ENCODE results near the gene FCRL6. TPM values are rescaled to one million over a fixed set of nuclear protein-coding genes. Genes with fewer than 3 reads are reported as not detected.

The FCRL6 gene
- total RNA-seq, 1 donor from 2014 or later, result not detected

DNA sequence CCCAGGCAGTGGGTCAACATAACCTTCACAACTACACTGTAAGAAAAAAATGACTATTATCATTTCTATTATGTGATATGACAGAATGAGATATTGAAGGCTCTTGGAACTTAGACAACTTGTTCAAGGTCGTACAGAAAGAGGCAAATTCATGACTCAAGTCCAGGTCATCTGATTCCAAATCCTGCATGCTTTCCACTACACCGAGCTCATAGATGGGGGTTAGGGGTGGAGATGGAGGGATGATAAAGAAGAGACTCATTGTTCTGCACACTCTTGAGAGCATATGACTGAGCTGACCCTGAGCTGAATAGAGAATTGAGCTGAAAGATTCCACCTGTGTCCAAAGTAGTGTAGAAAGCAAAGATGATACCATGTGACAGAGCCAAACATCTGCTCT lies 2.8 kb downstream of the FCRL6 start:
- H3K9ac ChIP-seq, result no peak overlapping the region
- H2AFZ ChIP-seq (replicated peaks), result no peak overlapping the region
- no peaks in the 10 kb centered on the region for H3K36me3 ChIP-seq
- Mint-ChIP-seq H3K36me3 (no peaks in the 10 kb centered on the region), H3K9me3 (no peaks in the 10 kb centered on the region), H3K4me3 (no peak overlapping the region), H3K4me1 (no peaks in the 10 kb centered on the region), H3K27me3 (ENCODE audit: insufficient read depth, low read depth) (no peaks in the 10 kb centered on the region), H3K27ac (no peak overlapping the region)
- no peaks in the 10 kb centered on the region for H3K79me2 ChIP-seq (ENCODE audit: low read depth)
- no peak overlapping the region for H3K27ac ChIP-seq
- H3K27me3 ChIP-seq, result no peaks in the 10 kb centered on the region
- H4K20me1 ChIP-seq (ENCODE audit: low read depth), result no peaks in the 10 kb centered on the region
- H3K4me3 ChIP-seq, result no peak overlapping the region
- no peaks in the 10 kb centered on the region for H3F3A ChIP-seq (ENCODE audit: low read depth)
- no peaks in the 10 kb centered on the region for H3K9me3 ChIP-seq (ENCODE audit: low read depth)
- H3K4me2 ChIP-seq, result no peak overlapping the region
- TF ChIP-seq, protein P1, sequence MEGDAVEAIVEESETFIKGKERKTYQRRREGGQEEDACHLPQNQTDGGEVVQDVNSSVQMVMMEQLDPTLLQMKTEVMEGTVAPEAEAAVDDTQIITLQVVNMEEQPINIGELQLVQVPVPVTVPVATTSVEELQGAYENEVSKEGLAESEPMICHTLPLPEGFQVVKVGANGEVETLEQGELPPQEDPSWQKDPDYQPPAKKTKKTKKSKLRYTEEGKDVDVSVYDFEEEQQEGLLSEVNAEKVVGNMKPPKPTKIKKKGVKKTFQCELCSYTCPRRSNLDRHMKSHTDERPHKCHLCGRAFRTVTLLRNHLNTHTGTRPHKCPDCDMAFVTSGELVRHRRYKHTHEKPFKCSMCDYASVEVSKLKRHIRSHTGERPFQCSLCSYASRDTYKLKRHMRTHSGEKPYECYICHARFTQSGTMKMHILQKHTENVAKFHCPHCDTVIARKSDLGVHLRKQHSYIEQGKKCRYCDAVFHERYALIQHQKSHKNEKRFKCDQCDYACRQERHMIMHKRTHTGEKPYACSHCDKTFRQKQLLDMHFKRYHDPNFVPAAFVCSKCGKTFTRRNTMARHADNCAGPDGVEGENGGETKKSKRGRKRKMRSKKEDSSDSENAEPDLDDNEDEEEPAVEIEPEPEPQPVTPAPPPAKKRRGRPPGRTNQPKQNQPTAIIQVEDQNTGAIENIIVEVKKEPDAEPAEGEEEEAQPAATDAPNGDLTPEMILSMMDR (IDR thresholded peaks at IDR 0.05), result no peak
- TF ChIP-seq EZH2phosphoT487 (IDR thresholded peaks at IDR 0.05) (no peak), EZH2 (IDR thresholded peaks at IDR 0.05) (no peak)
- H3K4me1 ChIP-seq, result no peaks in the 10 kb centered on the region
- DNase-seq (ENCODE audit: low spot score), result no peak

DNA sequence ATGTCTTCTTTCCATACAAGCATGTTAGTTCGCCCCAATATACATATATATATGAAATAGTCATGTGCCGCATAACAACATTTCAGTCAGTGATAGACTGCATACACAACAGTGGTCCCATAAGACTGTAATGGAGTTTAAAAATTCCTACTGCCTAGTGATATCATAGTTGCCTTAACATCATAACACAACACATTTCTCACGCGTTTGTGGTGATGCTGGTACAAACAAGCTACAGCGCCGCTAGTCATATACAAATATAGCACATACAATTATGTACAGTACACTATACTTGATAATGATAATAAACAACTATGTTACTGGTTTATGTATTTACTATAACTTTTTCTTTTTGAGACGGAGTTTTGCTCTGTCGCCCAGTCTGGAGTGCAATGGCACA lies 13.8 kb downstream of the FCRL6 start:
- H3K27me3 Mint-ChIP-seq (ENCODE audit: insufficient read depth, low read depth), result peaks cover 3% of the 10 kb centered on the region
- no peak overlapping the region for H3K27ac Mint-ChIP-seq
- H2AFZ ChIP-seq (replicated peaks), result no peak overlapping the region
- no peaks in the 10 kb centered on the region for H4K20me1 ChIP-seq (ENCODE audit: low read depth)
- no peaks in the 10 kb centered on the region for H3K36me3 ChIP-seq
- H3K9me3 ChIP-seq (ENCODE audit: low read depth), result no peaks in the 10 kb centered on the region
- no peak overlapping the region for H3K9ac ChIP-seq
- no peaks in the 10 kb centered on the region for H3K36me3 Mint-ChIP-seq
- TF ChIP-seq EZH2phosphoT487 (IDR thresholded peaks at IDR 0.05) (no peak), EZH2 (IDR thresholded peaks at IDR 0.05) (no peak)
- TF ChIP-seq, protein P1 (IDR thresholded peaks at IDR 0.05), result no peak
- H3K27ac ChIP-seq, result no peak overlapping the region
- H3K4me1 ChIP-seq, result no peaks in the 10 kb centered on the region
- no peak overlapping the region for H3K4me3 ChIP-seq
- no peaks in the 10 kb centered on the region for H3K4me1 Mint-ChIP-seq
- no peak for DNase-seq (ENCODE audit: low spot score)
- H3K4me2 ChIP-seq, result no peak overlapping the region
- H3F3A ChIP-seq (ENCODE audit: low read depth), result no peaks in the 10 kb centered on the region
- no peaks in the 10 kb centered on the region for H3K79me2 ChIP-seq (ENCODE audit: low read depth)
- H3K27me3 ChIP-seq, result no peaks in the 10 kb centered on the region
- no peaks in the 10 kb centered on the region for H3K9me3 Mint-ChIP-seq
- H3K4me3 Mint-ChIP-seq, result no peak overlapping the region

DNA sequence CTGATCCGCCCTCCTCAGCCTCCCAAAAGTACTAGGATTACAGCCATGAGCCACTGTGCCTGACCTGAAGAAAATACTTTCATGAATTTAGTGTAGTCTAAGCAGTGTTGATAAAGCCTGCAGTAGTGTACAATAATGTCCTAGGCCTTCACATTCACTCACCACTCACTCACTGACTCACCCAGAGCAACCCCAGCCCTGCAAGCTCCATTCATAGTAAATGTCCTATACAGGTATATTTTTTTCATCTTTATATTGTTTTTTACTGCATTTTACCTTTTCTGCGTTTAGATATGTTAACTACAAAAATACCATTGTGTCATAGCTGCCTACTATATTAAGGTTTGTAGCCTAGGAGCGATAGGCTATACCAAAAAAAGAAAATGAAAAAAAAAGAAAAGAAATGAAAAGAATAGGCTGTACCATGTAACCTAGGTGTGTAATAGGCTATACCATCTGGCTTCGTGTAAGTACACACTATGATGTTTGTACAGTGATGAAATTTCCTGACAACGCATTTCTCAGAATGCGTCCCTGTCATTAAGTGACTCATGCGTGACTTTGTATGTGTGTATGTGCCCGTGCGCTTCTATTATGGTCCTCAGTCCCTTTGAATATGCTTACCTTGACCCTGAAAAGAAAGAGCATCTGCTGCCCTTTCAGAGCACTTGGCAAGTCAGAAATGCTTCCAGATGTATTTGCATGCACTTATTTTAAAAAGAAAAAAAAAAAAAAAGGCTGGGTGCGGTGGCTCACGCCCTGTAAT lies 15.3 kb downstream of the FCRL6 start:
- DNase-seq (ENCODE audit: low spot score), result no peak
- Mint-ChIP-seq H3K36me3 (no peaks in the 10 kb centered on the region), H3K9me3 (no peaks in the 10 kb centered on the region), H3K4me3 (no peak overlapping the region), H3K4me1 (peaks cover under 1% of the 10 kb centered on the region), H3K27me3 (ENCODE audit: insufficient read depth, low read depth) (no peaks in the 10 kb centered on the region), H3K27ac (no peak overlapping the region)
- Histone ChIP-seq H3K36me3 (no peaks in the 10 kb centered on the region), H3K9ac (no peak overlapping the region), H3K4me3 (no peak overlapping the region), H3F3A (ENCODE audit: low read depth) (no peaks in the 10 kb centered on the region), H3K79me2 (ENCODE audit: low read depth) (no peaks in the 10 kb centered on the region), H3K4me2 (no peak overlapping the region), H4K20me1 (ENCODE audit: low read depth) (no peaks in the 10 kb centered on the region), H2AFZ (replicated peaks) (no peak overlapping the region), H3K9me3 (ENCODE audit: low read depth) (no peaks in the 10 kb centered on the region), H3K27ac (no peak overlapping the region), H3K4me1 (no peaks in the 10 kb centered on the region), H3K27me3 (no peaks in the 10 kb centered on the region)
- no peak for TF ChIP-seq EZH2 (IDR thresholded peaks at IDR 0.05)
- TF ChIP-seq, protein P1 (IDR thresholded peaks at IDR 0.05), result no peak
- no peak for TF ChIP-seq EZH2phosphoT487 (IDR thresholded peaks at IDR 0.05)
